ENCODE measurements around the gene KIF26A.

KIF26A gene

DNA sequence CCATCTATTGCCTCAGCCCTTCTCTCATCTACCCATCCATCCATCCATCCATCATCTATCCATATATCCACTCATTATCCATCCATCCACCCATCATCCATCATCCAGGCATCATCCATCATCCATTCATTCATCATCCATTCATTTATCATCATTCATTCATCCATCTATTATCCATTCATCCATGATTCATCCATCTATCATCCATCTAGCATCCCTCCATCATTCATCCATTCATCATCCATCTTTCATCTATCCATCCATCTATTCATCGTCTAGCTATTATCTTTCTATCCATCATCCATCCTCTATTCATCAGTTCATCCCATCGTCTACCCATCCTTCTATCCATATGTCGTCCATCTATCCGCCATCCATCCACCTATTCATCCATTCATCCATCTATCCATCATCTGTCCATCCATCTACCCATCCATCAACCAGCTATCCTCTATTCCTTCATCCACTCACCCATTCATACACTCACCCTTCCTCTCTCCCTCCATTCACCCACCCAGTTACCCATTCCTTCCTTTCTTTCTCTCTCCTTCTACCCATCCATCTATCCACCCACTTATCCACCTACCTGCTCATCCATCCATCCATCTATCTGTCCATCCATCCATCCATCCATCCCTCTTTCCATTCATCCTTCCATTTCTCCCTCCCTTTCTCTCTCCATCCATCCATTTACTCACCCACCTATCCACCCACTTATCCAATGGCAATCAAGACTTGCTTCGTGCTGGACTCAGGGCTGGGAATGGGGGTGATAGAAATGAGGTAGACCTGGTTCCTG is 59.3 kb downstream of the KIF26A start:
- Histone ChIP-seq H3K36me3 (ENCODE audit: control insufficient read depth, insufficient read depth, low read length) (no peaks in the 10 kb centered on the region), H3K4me3 (replicated peaks; ENCODE audit: low read depth, low read length) (no peak overlapping the region)
- TF ChIP-seq, protein P1, sequence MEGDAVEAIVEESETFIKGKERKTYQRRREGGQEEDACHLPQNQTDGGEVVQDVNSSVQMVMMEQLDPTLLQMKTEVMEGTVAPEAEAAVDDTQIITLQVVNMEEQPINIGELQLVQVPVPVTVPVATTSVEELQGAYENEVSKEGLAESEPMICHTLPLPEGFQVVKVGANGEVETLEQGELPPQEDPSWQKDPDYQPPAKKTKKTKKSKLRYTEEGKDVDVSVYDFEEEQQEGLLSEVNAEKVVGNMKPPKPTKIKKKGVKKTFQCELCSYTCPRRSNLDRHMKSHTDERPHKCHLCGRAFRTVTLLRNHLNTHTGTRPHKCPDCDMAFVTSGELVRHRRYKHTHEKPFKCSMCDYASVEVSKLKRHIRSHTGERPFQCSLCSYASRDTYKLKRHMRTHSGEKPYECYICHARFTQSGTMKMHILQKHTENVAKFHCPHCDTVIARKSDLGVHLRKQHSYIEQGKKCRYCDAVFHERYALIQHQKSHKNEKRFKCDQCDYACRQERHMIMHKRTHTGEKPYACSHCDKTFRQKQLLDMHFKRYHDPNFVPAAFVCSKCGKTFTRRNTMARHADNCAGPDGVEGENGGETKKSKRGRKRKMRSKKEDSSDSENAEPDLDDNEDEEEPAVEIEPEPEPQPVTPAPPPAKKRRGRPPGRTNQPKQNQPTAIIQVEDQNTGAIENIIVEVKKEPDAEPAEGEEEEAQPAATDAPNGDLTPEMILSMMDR (IDR thresholded peaks at IDR 0.05; ENCODE audit: insufficient read depth, low read length, poor library complexity, severe bottlenecking), result no peak

DNA sequence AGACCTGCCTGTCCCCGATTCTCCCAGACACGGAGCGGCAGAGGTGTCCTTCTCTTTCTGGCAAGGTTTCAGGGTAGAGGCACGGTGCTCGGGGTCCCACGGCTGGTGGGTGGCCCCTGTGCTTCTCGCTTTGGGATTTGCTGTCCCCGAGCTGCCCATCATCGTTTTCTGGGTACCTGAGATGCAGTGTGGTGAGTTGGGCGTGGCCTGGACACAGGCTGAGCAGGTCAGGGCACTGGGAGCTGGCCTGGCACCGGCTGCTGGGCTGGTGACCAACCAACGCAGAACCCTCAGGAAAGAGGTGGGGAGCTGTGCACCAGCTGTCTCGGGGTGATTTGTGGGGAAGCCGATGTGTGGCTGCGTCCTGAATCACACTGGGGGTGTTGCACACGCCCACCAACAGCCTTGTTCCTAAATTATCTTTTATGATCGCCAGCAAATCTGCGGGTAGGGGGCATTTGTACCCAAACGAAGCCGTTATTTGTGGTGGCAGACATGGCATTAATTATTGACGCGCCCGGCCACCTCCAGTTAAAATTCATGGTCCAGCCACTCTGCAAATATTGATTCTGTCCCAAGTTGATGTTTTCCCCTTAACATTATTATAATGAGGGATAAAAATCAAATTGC is 61.0 kb downstream of the KIF26A start:
- no peak for DNase-seq (ENCODE audit: extremely low read depth, insufficient read length)
- TF ChIP-seq, protein P1 (IDR thresholded peaks at IDR 0.05; ENCODE audit: insufficient read depth, low read length, poor library complexity, severe bottlenecking), result no peak
- H3K27me3 ChIP-seq (replicated peaks; ENCODE audit: control insufficient read depth, insufficient read depth, low read length), result no peaks in the 10 kb centered on the region; the same call in 1 of the 2 replicates
- H3K36me3 ChIP-seq (ENCODE audit: control insufficient read depth, insufficient read depth, low read length), result no peaks in the 10 kb centered on the region
- no peak overlapping the region for H3K4me3 ChIP-seq (replicated peaks; ENCODE audit: low read depth, low read length)

More for the DNA sequence above, 59.3 kb downstream of the KIF26A start:
- no peak for DNase-seq (ENCODE audit: extremely low read depth, insufficient read length)
- no peaks in the 10 kb centered on the region; the same call in 1 of the 2 replicates for H3K27me3 ChIP-seq (replicated peaks; ENCODE audit: control insufficient read depth, insufficient read depth, low read length)

DNA sequence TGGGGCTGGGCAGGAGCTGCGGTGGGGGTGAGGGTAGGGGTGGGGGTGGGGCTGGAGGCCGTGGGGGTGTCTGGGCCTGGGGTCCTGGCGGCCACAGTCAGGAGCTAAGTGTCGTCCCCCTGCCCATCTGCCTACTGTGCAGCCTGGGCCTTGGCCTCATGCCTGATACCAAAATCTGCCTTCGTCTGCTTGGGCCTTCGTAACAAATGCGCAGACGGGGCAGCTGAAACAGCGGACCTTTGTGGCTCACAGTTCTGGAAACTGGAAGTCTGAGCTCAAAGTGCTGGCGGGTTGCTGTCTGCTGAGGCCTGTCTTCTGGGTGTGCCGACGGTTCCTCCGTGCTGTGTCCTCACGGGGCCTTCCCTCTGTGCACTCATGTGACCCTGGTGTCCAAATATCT is 61.7 kb downstream of the KIF26A start:
- Histone ChIP-seq H3K36me3 (ENCODE audit: control insufficient read depth, insufficient read depth, low read length) (no peaks in the 10 kb centered on the region), H3K4me3 (replicated peaks; ENCODE audit: low read depth, low read length) (no peak overlapping the region), H3K27me3 (replicated peaks; ENCODE audit: control insufficient read depth, insufficient read depth, low read length) (no peaks in the 10 kb centered on the region; the same call in 1 of the 2 replicates)
- TF ChIP-seq, protein P1 (IDR thresholded peaks at IDR 0.05; ENCODE audit: insufficient read depth, low read length, poor library complexity, severe bottlenecking), result no peak
- no peak for DNase-seq (ENCODE audit: extremely low read depth, insufficient read length)

DNA sequence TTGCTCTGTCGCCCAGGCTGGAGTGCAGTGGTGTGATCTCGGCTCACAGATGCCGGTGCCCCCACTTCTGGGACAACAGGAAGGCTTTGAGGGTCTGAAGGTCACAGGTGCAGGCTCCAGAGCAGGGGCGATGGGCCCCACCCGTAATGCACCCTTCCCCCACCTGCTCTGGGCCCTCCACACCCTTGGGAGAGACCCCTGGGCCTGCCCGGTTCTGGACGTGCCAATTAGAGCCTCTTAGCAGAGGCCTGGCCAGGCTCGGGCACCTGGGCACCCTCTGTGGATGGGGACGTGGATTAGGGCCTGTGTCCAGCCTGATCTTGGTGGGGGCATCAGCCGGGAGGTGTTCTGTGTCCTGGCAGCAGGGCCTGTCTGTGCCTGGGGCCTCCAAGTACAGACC is 62.2 kb downstream of the KIF26A start:
- Histone ChIP-seq H3K27me3 (replicated peaks; ENCODE audit: control insufficient read depth, insufficient read depth, low read length) (no peaks in the 10 kb centered on the region; the same call in 1 of the 2 replicates), H3K36me3 (ENCODE audit: control insufficient read depth, insufficient read depth, low read length) (no peaks in the 10 kb centered on the region), H3K4me3 (replicated peaks; ENCODE audit: low read depth, low read length) (no peak overlapping the region)
- no peak for DNase-seq (ENCODE audit: extremely low read depth, insufficient read length)
- TF ChIP-seq, protein P1 (IDR thresholded peaks at IDR 0.05; ENCODE audit: insufficient read depth, low read length, poor library complexity, severe bottlenecking), result no peak

DNA sequence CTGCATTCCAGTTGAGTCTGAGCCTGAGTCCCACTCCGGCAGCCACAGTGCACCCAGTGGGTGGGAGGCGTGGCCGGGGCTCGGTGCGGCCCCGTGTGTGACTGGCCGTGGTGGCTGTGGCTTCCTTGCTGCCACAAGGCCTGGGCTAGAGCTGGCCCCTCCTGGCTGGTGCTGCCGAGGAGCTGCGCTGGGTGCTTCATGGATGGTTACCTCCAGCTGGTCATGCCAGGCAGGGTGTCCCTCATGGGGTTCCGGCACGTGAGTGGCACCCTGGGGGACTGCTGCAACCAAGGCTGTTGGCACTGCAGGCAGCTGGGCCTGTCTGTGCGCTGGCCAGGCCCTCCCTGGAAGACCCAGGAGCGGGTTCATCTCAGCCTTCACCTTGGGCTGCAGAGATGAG is 62.7 kb downstream of the KIF26A start:
- no peaks in the 10 kb centered on the region for H3K36me3 ChIP-seq (ENCODE audit: control insufficient read depth, insufficient read depth, low read length)
- no peak overlapping the region for H3K4me3 ChIP-seq (replicated peaks; ENCODE audit: low read depth, low read length)
- TF ChIP-seq, protein P1 (IDR thresholded peaks at IDR 0.05; ENCODE audit: insufficient read depth, low read length, poor library complexity, severe bottlenecking), result no peak
- no peak for DNase-seq (ENCODE audit: extremely low read depth, insufficient read length)
- H3K27me3 ChIP-seq (replicated peaks; ENCODE audit: control insufficient read depth, insufficient read depth, low read length), result no peaks in the 10 kb centered on the region; the same call in 1 of the 2 replicates
